G401 (cell line): ENCODE results near the gene PKNOX2. TPM values are rescaled to one million over a fixed set of nuclear protein-coding genes. Genes with fewer than 3 reads are reported as not detected.

ENCODE experiments used
- DNase-seq: peaks from one replicate; pipeline ENCODE4 v3.0.0-alpha.2; 2015; ENCODE audit warnings: low spot score
- in situ Hi-C: cut with HindIII; loops from 2 replicates; pipeline ENCODE4 v1.10.0; 2016; ENCODE audit warnings: low sequenced_read_pairs, mixed read lengths
- total RNA-seq: library from RNA; depleted of rRNA; stranded (reverse); fragments of >200 nt; shearing (Covaris generic); gene quantifications from 2 replicates; pipeline ENCODE4 v1.2.3, GENCODE V29; 2014

The PKNOX2 gene
- total RNA-seq, 1 experiment from 2014 or later, result 4.6 TPM

- DNase-seq, result no peak
- in situ Hi-C loops, result no loop called here
Measured at GRCh38 chr11:125401746-125402145, 237.2 kb downstream of the PKNOX2 start.

- in situ Hi-C loops, result no loop called here
- no peak for DNase-seq
Measured at GRCh38 chr11:125402435-125402834, 237.9 kb downstream of the PKNOX2 start.

GRCh38 chr11:125404157-125404810, 239.7 kb downstream of the PKNOX2 start:
- in situ Hi-C loops, result no loop called here

GRCh38 chr11:125404811-125405790, 240.6 kb downstream of the PKNOX2 start:
- peak; percentile 79 for DNase-seq
- in situ Hi-C loops, result no loop called here

More at GRCh38 chr11:125404157-125404810, 239.7 kb downstream of the PKNOX2 start:
- DNase-seq, result peak; percentile 21

- peak; percentile 63 for DNase-seq
- in situ Hi-C loops, result no loop called here
Measured at GRCh38 chr11:125407046-125407445, 242.5 kb downstream of the PKNOX2 start.

- no peak for DNase-seq
- in situ Hi-C loops, result no loop called here
Measured at GRCh38 chr11:125408311-125408711, 243.8 kb downstream of the PKNOX2 start.

- in situ Hi-C loops, result no loop called here
- no peak for DNase-seq
Measured at GRCh38 chr11:125410091-125410490, 245.5 kb downstream of the PKNOX2 start.

GRCh38 chr11:125412177-125412496, 247.6 kb downstream of the PKNOX2 start:
- no peak for DNase-seq
- in situ Hi-C loops, result no loop called here

GRCh38 chr11:125412509-125412908, 248.0 kb downstream of the PKNOX2 start:
- in situ Hi-C loops, result no loop called here

GRCh38 chr11:125413226-125413625, 248.7 kb downstream of the PKNOX2 start:
- no peak for DNase-seq
- in situ Hi-C loops, result no loop called here

More at GRCh38 chr11:125412509-125412908, 248.0 kb downstream of the PKNOX2 start:
- DNase-seq, result no peak

- in situ Hi-C loops, result no loop called here
- no peak for DNase-seq
Measured at GRCh38 chr11:125414121-125414520, 249.6 kb downstream of the PKNOX2 start.

- no peak for DNase-seq
- in situ Hi-C loops, result no loop called here
Measured at GRCh38 chr11:125416981-125417935, 252.7 kb downstream of the PKNOX2 start.

GRCh38 chr11:125418396-125418795, 253.8 kb downstream of the PKNOX2 start:
- in situ Hi-C loops, result no loop called here
- DNase-seq, result no peak

GRCh38 chr11:125422681-125423080, 258.1 kb downstream of the PKNOX2 start:
- in situ Hi-C loops, result no loop called here

GRCh38 chr11:125423247-125423849, 258.8 kb downstream of the PKNOX2 start:
- no peak for DNase-seq
- in situ Hi-C loops, result no loop called here

More at GRCh38 chr11:125422681-125423080, 258.1 kb downstream of the PKNOX2 start:
- DNase-seq, result no peak

GRCh38 chr11:125425601-125426000, 261.1 kb downstream of the PKNOX2 start:
- in situ Hi-C loops, result no loop called here
- DNase-seq, result no peak

GRCh38 chr11:125426818-125427528, 262.4 kb downstream of the PKNOX2 start:
- in situ Hi-C loops, result no loop called here
- no peak for DNase-seq

GRCh38 chr11:125428486-125429173, 264.1 kb downstream of the PKNOX2 start:
- DNase-seq, result no peak
- in situ Hi-C loops, result no loop called here
